GM13976 (cell line): Measurements from ENCODE around the gene PHACTR1.

ENCODE experiments used
- DNase-seq: peaks from one replicate; pipeline ENCODE4 v3.0.0; 2012; ENCODE audit warnings: low spot score
- in situ Hi-C: fragments of 300-500 bp; cut with MboI; formaldehyde crosslinking; loops from one replicate; pipeline ENCODE4 v1.12.0; 2022; ENCODE audit warnings: low sequenced_read_pairs, mixed read lengths, inconsistent platforms; ENCODE audit not compliant: unreplicated experiment
- TF ChIP-seq, protein P1 (sequence below): IDR thresholded peaks from 2 replicates; pipeline ENCODE4 v1.5.1; 2012; ENCODE audit warnings: borderline replicate concordance, mild to moderate bottlenecking; ENCODE audit not compliant: insufficient read depth; ENCODE audit errors: extremely low read depth, missing control alignments, control extremely low read depth

PHACTR1 gene

DNA sequence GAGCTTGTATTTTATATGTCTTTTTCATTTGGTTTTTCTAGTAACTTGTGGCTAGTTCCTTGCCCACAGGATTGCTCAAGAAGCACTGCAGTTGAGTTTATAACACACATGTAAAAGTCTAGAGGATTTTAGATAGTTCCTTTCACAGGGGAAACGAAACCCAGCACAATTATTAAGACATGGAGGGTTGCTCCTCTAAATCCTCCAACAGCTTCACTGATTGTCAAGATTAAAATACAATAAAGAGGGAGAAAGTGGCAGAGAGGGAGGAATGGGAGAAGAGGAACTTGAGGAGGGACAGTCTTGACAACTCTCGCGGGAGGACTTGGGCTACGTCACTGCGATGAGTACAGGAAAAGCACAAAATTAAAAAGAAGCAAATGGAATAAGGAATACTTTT lies 621.5 kb downstream of the PHACTR1 start:
- in situ Hi-C loops = loop anchor here (10.0 kb wide), 2 partner anchors 143 to 197 kb away; no protein-coding TSS in a partner anchor
- TF ChIP-seq, protein P1, sequence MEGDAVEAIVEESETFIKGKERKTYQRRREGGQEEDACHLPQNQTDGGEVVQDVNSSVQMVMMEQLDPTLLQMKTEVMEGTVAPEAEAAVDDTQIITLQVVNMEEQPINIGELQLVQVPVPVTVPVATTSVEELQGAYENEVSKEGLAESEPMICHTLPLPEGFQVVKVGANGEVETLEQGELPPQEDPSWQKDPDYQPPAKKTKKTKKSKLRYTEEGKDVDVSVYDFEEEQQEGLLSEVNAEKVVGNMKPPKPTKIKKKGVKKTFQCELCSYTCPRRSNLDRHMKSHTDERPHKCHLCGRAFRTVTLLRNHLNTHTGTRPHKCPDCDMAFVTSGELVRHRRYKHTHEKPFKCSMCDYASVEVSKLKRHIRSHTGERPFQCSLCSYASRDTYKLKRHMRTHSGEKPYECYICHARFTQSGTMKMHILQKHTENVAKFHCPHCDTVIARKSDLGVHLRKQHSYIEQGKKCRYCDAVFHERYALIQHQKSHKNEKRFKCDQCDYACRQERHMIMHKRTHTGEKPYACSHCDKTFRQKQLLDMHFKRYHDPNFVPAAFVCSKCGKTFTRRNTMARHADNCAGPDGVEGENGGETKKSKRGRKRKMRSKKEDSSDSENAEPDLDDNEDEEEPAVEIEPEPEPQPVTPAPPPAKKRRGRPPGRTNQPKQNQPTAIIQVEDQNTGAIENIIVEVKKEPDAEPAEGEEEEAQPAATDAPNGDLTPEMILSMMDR = no peak
- no peak for DNase-seq
